ENCODE results near the gene DYNC1H1.

Gene DYNC1H1

GRCh38 chr14:101929096-101929495, 35.3 kb upstream of the DYNC1H1 start:
- no peak for TF ChIP-seq CTCF (IDR thresholded peaks at IDR 0.05; ENCODE audit: low read depth, low read length)

GRCh38 chr14:101929946-101930345, 34.4 kb upstream of the DYNC1H1 start:
- no peak for DNase-seq (ENCODE audit: low read depth in 2 of 2)
- H3K4me3 ChIP-seq (replicated peaks in 1 of 2; ENCODE audit: low read depth in 2 of 2, low read length in 2 of 2) = no peak overlapping the region
- TF ChIP-seq CTCF (IDR thresholded peaks at IDR 0.05; ENCODE audit: low read depth, low read length) = no peak

More at GRCh38 chr14:101929096-101929495, 35.3 kb upstream of the DYNC1H1 start:
- no peak overlapping the region for H3K4me3 ChIP-seq (replicated peaks in 1 of 2; ENCODE audit: low read depth in 2 of 2, low read length in 2 of 2)
- no peak for DNase-seq (ENCODE audit: low read depth in 2 of 2)

- no peak for TF ChIP-seq CTCF (IDR thresholded peaks at IDR 0.05; ENCODE audit: low read depth, low read length)
- no peak overlapping the region for H3K4me3 ChIP-seq (replicated peaks in 1 of 2; ENCODE audit: low read depth in 2 of 2, low read length in 2 of 2)
- DNase-seq (ENCODE audit: low read depth in 2 of 2) = no peak
Observed at GRCh38 chr14:101932673-101933072, 31.7 kb upstream of the DYNC1H1 start.

- no peak overlapping the region for H3K4me3 ChIP-seq (replicated peaks in 1 of 2; ENCODE audit: low read depth in 2 of 2, low read length in 2 of 2)
- no peak for DNase-seq (ENCODE audit: low read depth in 2 of 2)
- TF ChIP-seq CTCF (IDR thresholded peaks at IDR 0.05; ENCODE audit: low read depth, low read length) = no peak
Observed at GRCh38 chr14:101933209-101933608, 31.2 kb upstream of the DYNC1H1 start.

GRCh38 chr14:101934601-101935150, 29.7 kb upstream of the DYNC1H1 start:
- H3K4me3 ChIP-seq (replicated peaks in 1 of 2; ENCODE audit: low read depth in 2 of 2, low read length in 2 of 2) = no peak overlapping the region
- DNase-seq (ENCODE audit: low read depth in 2 of 2) = no peak
- no peak for TF ChIP-seq CTCF (IDR thresholded peaks at IDR 0.05; ENCODE audit: low read depth, low read length)

GRCh38 chr14:101937926-101938767, 26.2 kb upstream of the DYNC1H1 start:
- no peak for DNase-seq (ENCODE audit: low read depth in 2 of 2)
- no peak for TF ChIP-seq CTCF (IDR thresholded peaks at IDR 0.05; ENCODE audit: low read depth, low read length)
- no peak overlapping the region for H3K4me3 ChIP-seq (replicated peaks in 1 of 2; ENCODE audit: low read depth in 2 of 2, low read length in 2 of 2)
